HG03108 (cell line): Measurements from ENCODE around the gene RPS21.

Experiments used
- ATAC-seq: cut with Tn5 transposase; IDR thresholded peaks from one replicate; pipeline ENCODE4 v1.9.1; 2021; ENCODE audit warnings: moderate library complexity; ENCODE audit not compliant: unreplicated experiment

The RPS21 gene

DNA sequence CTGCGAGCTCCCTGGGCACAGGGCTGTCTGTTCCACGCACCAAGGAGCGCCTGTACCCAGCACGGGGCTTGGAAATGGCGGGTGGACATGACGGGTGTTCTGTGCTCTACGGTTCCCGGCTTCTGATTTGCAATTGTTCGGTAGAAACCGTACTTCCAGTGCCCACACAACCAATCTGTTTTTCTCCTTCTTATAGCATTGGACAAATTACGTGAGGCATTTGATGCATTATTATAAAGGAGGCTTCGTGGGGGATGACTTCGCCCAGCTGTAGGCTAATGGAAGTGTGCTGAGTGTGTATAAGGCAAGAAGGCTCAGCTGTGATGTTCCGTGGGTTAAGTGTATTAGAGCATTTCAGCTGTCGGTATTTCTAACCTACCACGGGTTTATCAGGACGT lies 9.8 kb upstream of the RPS21 start:
- ATAC-seq: no peak

DNA sequence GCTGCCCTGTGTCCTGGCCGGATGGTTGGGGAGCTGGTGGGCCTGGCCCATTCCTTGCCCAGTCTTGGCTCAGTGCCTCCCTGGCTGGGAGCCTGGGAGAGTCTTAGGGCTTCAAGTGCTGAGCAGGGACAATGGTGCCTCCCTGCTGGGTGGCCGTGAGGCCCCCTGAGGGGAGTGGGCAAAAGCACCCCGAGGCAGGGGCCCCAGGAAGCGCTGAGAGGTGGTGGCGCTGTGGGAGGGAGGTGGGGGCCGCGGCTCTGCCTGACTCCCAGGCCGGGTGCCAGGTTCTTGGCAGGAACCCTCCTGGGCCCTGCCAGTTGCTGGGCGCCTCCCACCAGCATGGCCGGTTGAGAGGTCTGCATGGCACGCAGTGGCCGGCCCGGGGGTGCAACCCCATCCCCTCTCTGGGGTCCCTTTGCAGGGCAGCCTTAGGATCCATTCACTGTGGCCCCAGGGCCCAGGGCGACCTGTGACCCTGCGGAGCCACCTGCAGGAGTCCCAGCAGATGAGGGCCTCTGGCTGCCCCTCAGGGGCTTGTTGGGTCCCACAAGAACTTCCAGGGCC lies 9.2 kb upstream of the RPS21 start:
- ATAC-seq: no peak

DNA sequence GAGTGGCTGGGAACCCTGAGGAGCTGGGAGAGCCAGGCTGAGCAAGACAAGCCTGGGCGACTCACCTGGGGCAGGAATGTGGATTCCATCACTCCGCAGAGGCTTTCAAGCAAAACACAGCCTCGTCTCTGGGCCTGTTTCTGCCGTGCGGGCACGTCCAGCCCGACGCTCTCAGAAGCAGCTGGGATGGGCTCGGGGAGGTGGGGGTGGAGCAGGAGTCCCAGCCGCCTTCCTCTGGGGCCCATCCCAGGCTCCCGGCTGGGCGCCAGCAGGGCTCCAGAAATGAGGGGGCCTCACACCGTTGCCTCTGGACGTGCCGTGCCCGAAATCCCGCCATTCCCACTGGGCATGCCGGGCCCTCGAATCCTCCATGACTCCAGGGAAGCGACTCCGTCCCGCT lies 8.7 kb upstream of the RPS21 start:
- ATAC-seq: no peak

- no peak for ATAC-seq
Measured at GRCh38 chr20:62381202-62381797, 5.6 kb upstream of the RPS21 start.

DNA sequence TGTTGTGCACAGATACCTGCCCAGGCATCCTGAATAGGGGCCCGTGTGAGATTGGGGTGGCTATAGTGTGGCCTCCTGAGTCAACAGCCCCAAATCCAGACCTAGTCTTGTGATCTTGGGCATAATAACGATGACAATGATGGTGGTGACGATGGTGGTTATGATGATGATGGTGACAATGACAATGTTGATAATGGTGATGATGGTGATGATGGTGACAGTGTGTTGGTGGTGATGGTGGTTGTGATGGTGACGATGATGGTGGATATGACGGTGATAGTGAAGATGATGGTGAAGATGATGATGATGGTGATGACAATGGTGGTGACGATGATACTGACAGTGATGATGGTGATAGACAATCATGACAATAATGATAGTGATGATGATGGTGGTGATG lies 5.1 kb upstream of the RPS21 start:
- ATAC-seq: no peak

DNA sequence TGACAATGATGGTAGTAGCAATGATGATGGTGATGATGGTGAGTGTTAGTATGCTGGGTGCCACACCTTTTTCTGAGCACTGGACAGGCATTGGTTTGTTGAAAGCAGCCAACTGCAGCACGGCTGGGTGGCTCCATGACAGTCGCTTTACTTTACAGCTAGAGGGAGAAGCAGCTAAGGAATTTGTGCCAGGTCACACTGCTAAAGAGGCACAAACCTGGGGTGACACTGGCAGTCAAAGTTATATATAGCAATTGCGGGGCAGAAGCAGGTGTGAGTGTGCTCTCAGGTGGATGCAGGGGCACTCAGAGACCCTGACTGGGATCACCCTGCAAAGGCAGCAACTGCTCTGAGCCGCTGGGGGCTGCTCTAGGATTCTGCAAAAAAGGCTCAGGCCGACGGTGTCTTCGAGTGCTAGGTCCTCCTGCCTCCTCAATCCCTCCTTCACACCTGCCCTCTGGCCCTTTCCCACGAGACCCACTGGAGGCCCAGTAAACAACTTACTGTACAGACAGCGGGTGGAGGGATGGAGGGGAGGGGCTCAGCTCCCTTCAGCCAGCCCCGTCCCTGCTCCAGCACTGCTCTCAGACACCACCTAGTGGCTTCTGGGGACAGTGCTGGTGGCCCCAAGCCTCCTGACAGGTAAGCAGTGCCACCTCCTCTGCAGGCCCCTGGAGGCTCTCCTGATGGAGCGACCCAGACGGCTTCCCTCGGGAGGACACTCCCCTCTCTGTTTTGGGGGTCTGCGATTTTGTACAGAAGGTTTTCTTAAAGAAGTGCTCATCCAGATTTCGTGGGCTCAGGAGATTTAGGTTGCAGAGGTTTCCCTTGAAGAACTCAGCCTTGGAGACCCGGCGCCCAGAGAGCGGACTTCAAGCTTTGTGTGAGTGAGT lies 4.4 kb upstream of the RPS21 start:
- ATAC-seq: peak; percentile 52

DNA sequence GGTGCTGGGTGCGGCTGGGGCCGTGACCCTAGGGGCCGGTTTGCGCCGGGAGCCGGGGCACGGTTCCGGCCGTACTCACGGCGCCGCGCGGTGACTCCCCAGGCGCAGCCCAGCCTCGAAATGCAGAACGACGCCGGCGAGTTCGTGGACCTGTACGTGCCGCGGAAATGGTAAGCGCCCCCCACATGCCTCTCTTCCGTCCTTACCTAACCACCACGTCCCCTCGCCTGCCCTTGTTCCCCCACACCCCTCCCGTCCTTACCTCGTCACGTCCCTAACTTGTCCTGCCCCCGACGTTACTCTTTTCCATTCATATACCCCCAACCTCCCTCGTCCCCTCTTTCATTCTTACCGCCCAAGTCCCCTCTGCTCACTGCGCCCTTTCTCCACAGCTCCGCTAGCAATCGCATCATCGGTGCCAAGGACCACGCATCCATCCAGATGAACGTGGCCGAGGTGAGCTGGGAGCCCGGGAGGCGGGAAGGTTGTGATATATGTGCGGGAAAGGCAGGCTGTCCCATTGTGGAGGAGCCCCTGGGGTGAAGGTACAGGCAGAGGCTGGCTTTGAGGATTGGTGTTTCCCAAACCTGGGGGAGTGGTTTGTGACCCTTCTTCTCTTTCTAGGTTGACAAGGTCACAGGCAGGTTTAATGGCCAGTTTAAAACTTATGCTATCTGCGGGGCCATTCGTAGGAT lies 463 bp downstream of the RPS21 start:
- ATAC-seq: peak; percentile 4

DNA sequence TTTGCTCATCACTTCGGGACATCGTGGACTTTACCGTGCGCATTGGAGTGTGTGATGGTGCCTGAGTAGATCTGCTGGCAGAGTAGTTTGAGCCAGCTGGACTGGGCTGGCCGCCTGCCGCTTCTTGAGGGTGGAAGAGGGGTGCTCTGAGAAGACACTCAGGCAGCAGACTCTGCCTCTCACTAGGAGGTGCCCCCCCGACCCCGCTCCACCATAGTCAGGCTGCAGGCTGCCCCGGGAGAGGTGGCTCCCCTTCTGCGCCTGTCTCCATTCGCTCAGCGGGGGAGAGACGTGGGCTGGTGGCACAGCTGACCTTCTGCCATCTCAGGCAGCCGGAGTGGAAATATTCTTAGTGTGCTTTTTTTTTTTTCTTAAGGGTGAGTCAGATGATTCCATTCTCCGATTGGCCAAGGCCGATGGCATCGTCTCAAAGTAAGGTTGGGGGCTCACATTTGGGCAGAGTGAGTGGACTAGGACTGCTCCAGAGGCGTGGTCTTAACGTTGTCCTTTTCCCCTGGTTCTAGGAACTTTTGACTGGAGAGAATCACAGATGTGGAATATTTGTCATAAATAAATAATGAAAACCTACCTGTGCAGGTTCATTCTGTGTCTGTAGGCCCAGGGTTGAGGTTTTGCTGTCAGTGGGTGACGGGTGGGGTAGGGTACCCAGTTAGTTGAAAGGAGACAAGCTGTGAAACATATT lies 1.2 kb downstream of the RPS21 start:
- ATAC-seq: no peak

GRCh38 chr20:62388839-62389600 lies 2.1 kb downstream of the RPS21 start:
- ATAC-seq: no peak

DNA sequence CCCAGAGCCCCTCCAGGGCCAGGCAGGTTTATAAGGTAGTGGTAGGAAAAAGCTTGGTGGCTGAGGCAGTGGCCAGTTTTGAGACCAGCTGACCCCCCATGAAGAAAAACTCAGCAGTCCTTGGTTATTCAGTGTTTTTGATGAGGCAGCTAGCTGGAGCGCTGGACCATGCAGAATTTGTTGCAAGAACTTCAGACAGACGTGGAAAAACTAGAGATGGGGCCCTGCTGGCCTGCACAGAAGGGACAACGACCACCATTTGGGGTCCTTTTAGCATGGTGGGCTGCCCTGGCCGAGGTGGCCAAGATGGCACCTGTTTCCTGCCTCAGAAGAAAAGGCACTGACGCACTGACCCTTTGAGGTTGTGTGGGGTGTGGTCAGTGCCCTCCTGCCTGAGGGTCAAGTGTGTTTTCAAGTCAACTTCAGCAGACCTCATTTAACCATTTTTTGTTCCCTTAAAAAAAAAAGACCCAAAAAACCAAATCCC lies 2.7 kb downstream of the RPS21 start:
- ATAC-seq: no peak

DNA sequence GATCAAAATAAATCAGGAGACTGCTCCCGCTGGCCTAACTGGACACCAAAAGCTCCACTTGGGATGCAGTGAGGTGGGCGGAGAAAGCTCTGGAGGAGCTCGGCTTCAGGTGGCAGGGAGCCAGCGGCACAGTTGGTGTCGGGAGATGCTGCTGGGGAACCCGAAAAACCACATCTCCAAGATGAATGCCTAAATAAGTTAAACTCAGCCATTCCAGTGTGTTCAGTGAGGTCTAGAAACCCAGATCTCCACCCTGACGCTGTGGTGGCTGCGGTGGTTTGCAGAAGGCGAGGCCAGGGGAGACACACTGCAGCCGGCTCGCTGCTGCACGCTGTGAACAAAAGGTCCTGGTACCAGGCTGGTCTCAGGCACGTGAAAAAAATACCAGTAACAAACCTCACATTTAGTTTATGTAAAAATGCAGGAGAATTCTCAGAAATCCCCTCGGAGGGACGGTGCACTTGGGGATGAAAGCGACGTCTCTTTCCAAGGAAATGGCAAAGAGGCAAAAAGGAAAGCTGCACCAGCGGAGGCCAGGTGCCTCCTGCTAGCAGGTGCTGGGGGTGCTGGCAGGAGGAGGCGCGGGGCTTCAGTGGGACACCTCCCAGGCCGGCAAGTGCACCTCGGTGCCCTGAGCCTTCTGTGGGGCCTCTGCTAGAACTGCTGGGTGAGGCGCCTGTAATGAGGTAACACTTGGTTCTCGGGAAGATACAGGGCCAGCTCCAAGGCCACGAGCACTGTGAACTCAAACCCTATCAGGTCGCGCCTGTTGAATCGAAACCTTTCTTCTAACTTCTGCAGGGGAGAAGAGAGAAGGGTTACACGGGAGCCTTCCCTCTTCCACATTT lies 3.6 kb downstream of the RPS21 start:
- ATAC-seq: no peak

DNA sequence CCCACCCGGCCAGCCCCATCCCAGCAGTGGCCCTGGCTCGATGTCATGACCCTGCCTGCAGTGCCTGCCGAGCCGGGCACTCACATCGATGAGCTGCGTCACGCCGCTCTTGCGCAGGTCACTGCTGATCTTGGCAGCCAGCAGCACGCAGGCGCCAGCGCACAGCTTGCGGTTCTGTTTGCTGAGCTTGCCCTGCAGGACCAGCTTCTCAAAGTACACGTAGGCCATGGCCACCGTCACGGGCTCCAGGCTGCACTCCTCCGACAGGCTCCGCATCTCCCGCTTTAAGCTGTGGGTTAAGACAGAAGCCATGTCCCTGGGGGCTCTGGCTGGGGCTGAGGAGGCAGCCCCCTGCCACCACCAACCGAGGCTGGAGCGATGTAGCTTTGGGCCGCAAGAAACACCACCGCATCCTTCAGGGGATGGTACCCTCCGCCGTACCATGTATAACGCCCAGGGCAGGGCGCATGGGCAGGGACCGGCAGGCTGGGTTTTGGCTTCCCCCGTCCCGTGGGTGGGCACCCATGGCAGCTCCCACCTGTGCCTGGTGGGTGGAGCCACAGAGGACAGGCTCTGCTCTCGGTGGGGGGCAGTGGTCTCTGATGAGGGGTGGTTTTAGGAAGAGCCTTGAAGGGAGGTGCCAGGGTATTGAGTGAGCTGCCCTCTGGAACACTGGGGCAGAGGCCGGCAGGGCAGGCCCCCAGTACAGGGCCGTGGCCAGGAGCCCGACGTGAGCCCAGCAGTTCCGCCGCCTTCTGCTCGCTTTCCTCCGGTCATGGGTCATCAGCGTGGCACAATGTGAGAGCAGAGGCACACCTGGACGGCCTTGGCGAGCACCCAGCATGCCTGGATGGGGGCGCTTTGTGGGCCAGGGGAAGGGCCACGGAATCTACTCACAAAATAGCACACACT lies 4.5 kb downstream of the RPS21 start:
- no peak for ATAC-seq

DNA sequence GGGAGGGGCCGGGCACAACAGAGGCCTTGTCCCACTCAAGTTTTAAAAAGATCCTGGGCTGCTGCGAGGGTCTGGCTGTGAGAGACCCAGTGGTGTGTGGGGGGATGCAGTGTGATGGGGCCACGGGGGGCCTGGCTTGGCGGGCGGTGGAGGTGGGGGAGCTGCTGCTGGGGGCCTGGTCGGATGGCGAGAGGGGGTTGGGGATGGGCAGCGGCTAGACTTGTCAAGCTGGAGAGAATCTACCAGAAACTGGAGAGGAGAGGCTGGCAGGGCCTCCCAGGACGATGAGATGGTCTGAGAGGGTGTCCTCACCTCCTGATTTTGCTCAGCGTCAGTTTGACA lies 5.1 kb downstream of the RPS21 start:
- no peak for ATAC-seq

DNA sequence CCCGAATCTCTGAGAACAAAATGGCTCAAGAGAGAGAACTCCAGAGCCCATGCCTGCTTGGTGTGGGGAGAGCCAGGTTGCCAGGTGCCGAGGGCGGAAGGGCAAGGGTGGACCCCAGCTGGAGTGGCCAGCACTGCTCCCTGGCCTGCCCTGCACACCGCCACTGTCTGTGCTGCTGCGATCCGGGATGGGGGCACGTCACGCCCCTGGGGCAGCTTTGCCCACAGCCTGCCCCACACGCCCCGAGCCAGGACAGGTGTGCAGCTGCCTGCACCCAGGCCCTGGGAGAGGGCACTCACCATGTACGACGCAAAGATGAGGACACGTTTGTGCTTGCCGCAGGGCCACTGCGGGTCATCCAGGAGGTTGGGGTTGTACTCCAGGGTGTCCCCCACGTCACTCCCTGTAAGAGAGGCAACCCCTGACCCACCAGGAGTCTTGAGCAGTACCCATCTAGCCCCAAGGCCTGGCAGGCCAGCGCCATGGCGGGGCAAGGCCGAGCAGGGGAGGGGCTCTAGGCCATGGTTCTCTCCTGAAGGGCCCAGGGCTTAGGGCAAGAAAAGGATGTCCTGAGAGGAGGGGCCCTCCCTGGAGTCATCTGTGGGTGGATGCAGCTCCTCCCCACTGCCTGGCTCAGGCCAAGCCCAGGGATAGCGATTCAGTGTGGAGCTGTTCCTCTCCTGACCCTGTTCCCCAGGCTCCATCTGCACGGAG lies 5.9 kb downstream of the RPS21 start:
- no peak for ATAC-seq

GRCh38 chr20:62393335-62393665 lies 6.4 kb downstream of the RPS21 start:
- ATAC-seq: no peak

DNA sequence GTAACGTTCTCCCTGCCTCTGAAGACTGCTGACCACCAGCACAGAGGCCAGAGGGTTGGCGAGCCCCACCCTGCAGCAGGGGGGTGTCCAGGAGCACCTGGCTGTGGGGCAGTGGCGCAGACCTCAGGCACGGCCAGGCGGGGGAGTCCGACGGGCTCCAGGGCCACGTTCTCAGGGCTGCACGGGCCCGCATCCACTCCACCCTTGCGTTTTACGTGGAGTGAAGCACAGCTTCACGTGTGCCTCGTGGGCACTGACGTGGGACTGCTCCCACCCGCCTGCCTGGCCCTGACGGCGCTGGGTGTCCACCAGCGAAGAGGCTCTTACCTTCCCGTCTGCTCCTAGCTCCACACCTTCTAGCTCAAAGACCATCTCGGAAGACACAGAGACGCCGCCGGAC lies 6.9 kb downstream of the RPS21 start:
- ATAC-seq: no peak

DNA sequence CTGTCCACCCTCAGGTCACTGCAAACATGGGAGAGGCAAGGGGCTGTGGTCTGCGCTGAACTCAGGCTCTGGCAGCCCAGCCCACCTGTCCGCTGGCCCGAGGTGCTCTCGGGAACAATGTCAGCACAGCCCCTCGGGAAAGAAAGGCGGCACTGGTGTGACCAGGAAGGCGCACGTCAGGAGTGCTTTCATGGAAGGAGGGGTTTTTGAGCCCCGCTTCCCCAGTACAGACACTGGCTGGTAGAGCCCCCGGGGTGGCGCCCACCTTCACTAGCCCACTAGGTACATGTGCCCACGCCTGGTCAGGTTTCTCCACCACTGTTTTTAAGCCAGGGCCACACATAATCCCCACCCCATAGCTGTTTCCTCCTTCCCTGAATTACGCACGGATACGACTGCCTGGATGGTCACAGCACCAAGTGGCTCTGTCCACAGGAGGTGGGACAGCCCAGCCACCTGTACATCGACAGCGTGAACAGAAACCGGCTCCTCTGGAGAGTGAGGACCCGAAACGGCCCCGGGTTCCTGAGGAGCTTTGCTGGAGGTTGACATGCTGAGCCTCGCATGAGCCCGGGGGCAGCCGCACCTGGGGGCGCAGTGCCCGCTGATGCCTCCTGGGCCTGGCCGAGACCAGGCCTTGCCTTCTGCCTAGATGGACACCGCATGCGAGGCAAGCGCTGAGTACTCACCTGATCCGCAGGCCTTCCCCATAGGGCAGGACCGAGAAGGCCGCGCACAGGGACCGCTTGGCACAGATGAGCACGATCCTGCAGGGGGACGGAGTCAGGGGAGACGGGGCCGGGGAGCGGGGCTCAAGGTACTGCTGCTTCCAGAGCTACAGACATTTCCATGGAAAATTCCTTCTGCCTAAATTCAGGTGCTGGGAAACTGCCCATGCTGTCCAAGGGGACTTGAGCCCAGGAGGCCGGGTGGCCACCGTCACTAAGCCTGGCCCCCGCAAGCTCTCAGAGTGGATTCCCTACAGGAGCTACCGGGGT lies 7.6 kb downstream of the RPS21 start:
- no peak for ATAC-seq
